ENCODE results near the gene PERM1. TPM values are rescaled to one million over a fixed set of nuclear protein-coding genes. Genes with fewer than 3 reads are reported as not detected.

The PERM1 gene
- total RNA-seq, 2 experiments from 2014 or later = not detected

- H3K4me2 ChIP-seq (ENCODE audit: low read length) = no peak overlapping the region
- no peaks in the 10 kb centered on the region for H3K36me3 ChIP-seq (ENCODE audit: insufficient read depth, low read length)
- no peaks in the 10 kb centered on the region for H3K79me2 ChIP-seq (ENCODE audit: insufficient read depth, low read depth, low read length)
- TF ChIP-seq CTCF (conservative IDR thresholded peaks at IDR 0.05; ENCODE audit: low read length) = no peak
- TF ChIP-seq EZH2phosphoT487 (IDR thresholded peaks at IDR 0.05; ENCODE audit: borderline replicate concordance, low read depth, low read length) = no peak
- no TSS peak for BruUV-seq (replicated peaks)
- ChIA-PET POLR2A (no interaction called here), CTCF (ENCODE audit: unreplicated experiment) (no interaction called here)
- no peak overlapping the region for H2AFZ ChIP-seq (ENCODE audit: low read length)
- H4K20me1 ChIP-seq (ENCODE audit: insufficient read depth, low read length) = no peaks in the 10 kb centered on the region
- H3K4me3 ChIP-seq (ENCODE audit: low read depth, low read length, poor library complexity, severe bottlenecking) = no peak overlapping the region
- no peaks in the 10 kb centered on the region for H3K9me2 ChIP-seq (ENCODE audit: insufficient read depth, low read length)
- H3K4me1 ChIP-seq (ENCODE audit: insufficient read depth, low read length, poor library complexity, severe bottlenecking) = no peaks in the 10 kb centered on the region
- 0 out of 2 replicates have a peak, but pooled peaks cover 2% of the 10 kb centered on the region for H3K9me3 ChIP-seq (ENCODE audit: low read length)
- no peak overlapping the region for H3K27ac ChIP-seq (ENCODE audit: low read depth, low read length, poor library complexity, severe bottlenecking)
- DNase-seq (ENCODE audit: low spot score) = no peak
- intact Hi-C loops (cut with micrococcal nuclease; ENCODE audit: unreplicated experiment) = no loop called here
Observed at GRCh38 chr1:1006305-1007159, 24.6 kb upstream of the PERM1 start.

GRCh38 chr1:1005774-1006304 lies 23.9 kb upstream of the PERM1 start:
- TF ChIP-seq EZH2phosphoT487 (IDR thresholded peaks at IDR 0.05; ENCODE audit: borderline replicate concordance, low read depth, low read length) (no peak), CTCF (conservative IDR thresholded peaks at IDR 0.05; ENCODE audit: low read length) (no peak)
- no peak for DNase-seq (ENCODE audit: low spot score)
- Histone ChIP-seq H3K27ac (ENCODE audit: low read depth, low read length, poor library complexity, severe bottlenecking) (no peak overlapping the region), H4K20me1 (ENCODE audit: insufficient read depth, low read length) (no peaks in the 10 kb centered on the region), H2AFZ (ENCODE audit: low read length) (no peak overlapping the region), H3K79me2 (ENCODE audit: insufficient read depth, low read depth, low read length) (no peaks in the 10 kb centered on the region), H3K4me1 (ENCODE audit: insufficient read depth, low read length, poor library complexity, severe bottlenecking) (no peaks in the 10 kb centered on the region), H3K4me2 (ENCODE audit: low read length) (no peak overlapping the region), H3K36me3 (ENCODE audit: insufficient read depth, low read length) (no peaks in the 10 kb centered on the region), H3K4me3 (ENCODE audit: low read depth, low read length, poor library complexity, severe bottlenecking) (no peak overlapping the region), H3K9me2 (ENCODE audit: insufficient read depth, low read length) (no peaks in the 10 kb centered on the region), H3K9me3 (ENCODE audit: low read length) (no peaks in the 10 kb centered on the region)
- CTCF ChIA-PET (ENCODE audit: unreplicated experiment) = no interaction called here
- BruUV-seq (replicated peaks) = no TSS peak
- POLR2A ChIA-PET = no interaction called here
- intact Hi-C loops (cut with micrococcal nuclease; ENCODE audit: unreplicated experiment) = no loop called here
